GM18519 (cell line): ENCODE data around the gene DCAF10.
A peak's percentile ranks its signal among the peaks of the same experiment; 100 is the strongest.
"Not testable (repeated sequence)": the region's sequence is repeated elsewhere in the genome, so short reads cannot be mapped to it uniquely, and the experiment has no call there.

Source experiments
- ATAC-seq: cut with Tn5 transposase; IDR thresholded peaks from one replicate; pipeline ENCODE4 v1.9.1; 2021; ENCODE audit warnings: mild to moderate bottlenecking, moderate library complexity; ENCODE audit not compliant: unreplicated experiment, low FRiP score

Gene DCAF10

GRCh38 chr9:37852222-37852621 lies 51.6 kb downstream of the DCAF10 start:
- no peak for ATAC-seq

- ATAC-seq = no peak
Measured at GRCh38 chr9:37856551-37856950, 56.0 kb downstream of the DCAF10 start.

- ATAC-seq = no peak
Measured at GRCh38 chr9:37859043-37859442, 58.4 kb downstream of the DCAF10 start.

- no peak for ATAC-seq
Measured at GRCh38 chr9:37862530-37862929, 61.9 kb downstream of the DCAF10 start.

- no peak for ATAC-seq
Measured at GRCh38 chr9:37870081-37870798, 69.6 kb downstream of the DCAF10 start.

- no peak for ATAC-seq
Measured at GRCh38 chr9:37870799-37871176, 70.2 kb downstream of the DCAF10 start.

GRCh38 chr9:37873955-37874354 lies 73.4 kb downstream of the DCAF10 start:
- ATAC-seq = no peak

GRCh38 chr9:37876376-37876775 lies 75.8 kb downstream of the DCAF10 start:
- no peak for ATAC-seq

GRCh38 chr9:37880916-37881479 lies 80.4 kb downstream of the DCAF10 start:
- no peak for ATAC-seq

- not testable (repeated sequence) for ATAC-seq
Measured at GRCh38 chr9:37887977-37888583, 87.5 kb downstream of the DCAF10 start.

- no peak for ATAC-seq
Measured at GRCh38 chr9:37889536-37889935, 88.9 kb downstream of the DCAF10 start.

- not testable (repeated sequence) for ATAC-seq
Measured at GRCh38 chr9:37891042-37891441, 90.4 kb downstream of the DCAF10 start.

GRCh38 chr9:37892063-37892462 lies 91.5 kb downstream of the DCAF10 start:
- no peak for ATAC-seq

- ATAC-seq = no peak
Measured at GRCh38 chr9:37897665-37898064, 97.1 kb downstream of the DCAF10 start.

GRCh38 chr9:37899041-37899440 lies 98.4 kb downstream of the DCAF10 start:
- ATAC-seq = no peak

- no peak for ATAC-seq
Measured at GRCh38 chr9:37902131-37902530, 101.5 kb downstream of the DCAF10 start.

GRCh38 chr9:37902796-37903646 lies 102.4 kb downstream of the DCAF10 start:
- ATAC-seq = no peak

- ATAC-seq = peak; percentile 84
Measured at GRCh38 chr9:37903647-37904444, 103.2 kb downstream of the DCAF10 start, which contains the start of gene SLC25A51. Gene SLC25A51, minus strand, starts transcription at chr9:37904127. Its CDS starts 15,577 bp downstream, at chr9:37888550.

GRCh38 chr9:37904445-37905130 lies 104.0 kb downstream of the DCAF10 start:
- ATAC-seq = no peak

GRCh38 chr9:37905131-37905505 lies 104.5 kb downstream of the DCAF10 start:
- ATAC-seq = no peak
